LNCaP clone FGC (cell line): ENCODE measurements around the gene IGLL1.

Experiments used
- DNase-seq: peaks from one replicate; pipeline ENCODE4 v3.0.0-alpha.2; 2011; ENCODE audit warnings: low read depth
- H3K4me3 ChIP-seq: 2 replicates; pipeline ENCODE4 v1.5.1; 2011; ENCODE audit warnings: mild to moderate bottlenecking, low read depth, low read length, control low read depth
- CTCF ChIP-seq: IDR thresholded peaks from 2 replicates; pipeline ENCODE4 v1.5.1; 2012; ENCODE audit warnings: mild to moderate bottlenecking; ENCODE audit not compliant: control insufficient read depth, insufficient read depth; ENCODE audit errors: extremely low read depth

The IGLL1 gene

GRCh38 chr22:23531966-23532705 is 48.0 kb downstream of the IGLL1 start:
- H3K4me3 ChIP-seq: no peak overlapping the region
- DNase-seq: no peak
- TF ChIP-seq CTCF: no peak

GRCh38 chr22:23531283-23531956 is 48.7 kb downstream of the IGLL1 start:
- no peak for TF ChIP-seq CTCF
- DNase-seq: no peak
- no peak overlapping the region for H3K4me3 ChIP-seq

- no peak for DNase-seq
- no peak overlapping the region for H3K4me3 ChIP-seq
- TF ChIP-seq CTCF: no peak
Observed at GRCh38 chr22:23530766-23531282, 49.3 kb downstream of the IGLL1 start.

GRCh38 chr22:23530106-23530505 is 50.0 kb downstream of the IGLL1 start:
- TF ChIP-seq CTCF: no peak
- DNase-seq: no peak

GRCh38 chr22:23529166-23530103 is 50.7 kb downstream of the IGLL1 start:
- H3K4me3 ChIP-seq: no peak overlapping the region
- no peak for TF ChIP-seq CTCF
- no peak for DNase-seq

More at GRCh38 chr22:23530106-23530505, 50.0 kb downstream of the IGLL1 start:
- H3K4me3 ChIP-seq: no peak overlapping the region

GRCh38 chr22:23527971-23528740 is 51.9 kb downstream of the IGLL1 start:
- DNase-seq: no peak
- H3K4me3 ChIP-seq: no peak overlapping the region
- no peak for TF ChIP-seq CTCF
